NB4 (cell line): Measurements from ENCODE around the gene NRP2.

Experiments used
- CTCF ChIP-seq: IDR thresholded peaks from one replicate; pipeline ENCODE4 v1.5.1; 2012; ENCODE audit warnings: low read depth, low read length
- MAX ChIP-seq: IDR thresholded peaks from 2 replicates; pipeline ENCODE4 v1.6.1; 2011; ENCODE audit warnings: low read depth, low read length
- MYC ChIP-seq: IDR thresholded peaks from 2 replicates; pipeline ENCODE4 v1.6.1; 2011; ENCODE audit warnings: low read depth, low read length
- POLR2A ChIP-seq: IDR thresholded peaks from 2 replicates; pipeline ENCODE4 v1.6.1; 2011; ENCODE audit warnings: mild to moderate bottlenecking; ENCODE audit not compliant: insufficient read length; ENCODE audit errors: extremely low read depth

- TF ChIP-seq CTCF (no peak), POLR2A (no peak), MYC (no peak), MAX (no peak)
Measured at GRCh38 chr2:205673312-205673711, 9.0 kb upstream of the NRP2 start.
